Loucy (cell line): ENCODE data around the gene KRT35.

Experiments
- EZH2phosphoT487 ChIP-seq: fragments of 200-600 bp; IDR thresholded peaks from 2 replicates; pipeline ENCODE4 v1.6.1; 2018; ENCODE audit warnings: antibody characterized with exemption, mild to moderate bottlenecking, moderate library complexity, borderline replicate concordance
- TF ChIP-seq, protein P1 (sequence below): fragments of 200-600 bp; sonication (generic); conservative IDR thresholded peaks from 2 replicates; pipeline ENCODE4 v1.5.1; 2014; ENCODE audit warnings: mild to moderate bottlenecking, antibody characterized with exemption, low read length

DNA sequence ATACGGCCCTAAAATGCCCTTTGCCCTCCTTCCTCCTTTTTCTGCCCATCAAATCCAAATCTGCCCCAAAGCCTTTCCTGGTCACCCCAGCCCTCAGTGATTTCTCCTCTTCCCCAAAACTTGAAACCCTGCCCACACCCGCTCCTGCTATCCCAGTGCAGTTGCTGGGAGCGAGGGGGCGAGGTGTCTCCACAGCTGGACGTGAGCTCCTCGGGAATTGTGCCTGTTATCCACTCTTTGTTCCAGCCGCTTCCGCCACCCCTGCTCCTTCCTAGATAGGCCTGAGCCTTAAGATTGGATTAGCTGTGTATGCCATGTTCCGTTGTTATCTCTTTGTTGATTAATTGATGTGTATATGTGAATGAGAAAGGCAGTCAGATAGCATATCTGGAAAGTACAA, 2.6 kb upstream of the KRT35 start:
- TF ChIP-seq, protein P1, sequence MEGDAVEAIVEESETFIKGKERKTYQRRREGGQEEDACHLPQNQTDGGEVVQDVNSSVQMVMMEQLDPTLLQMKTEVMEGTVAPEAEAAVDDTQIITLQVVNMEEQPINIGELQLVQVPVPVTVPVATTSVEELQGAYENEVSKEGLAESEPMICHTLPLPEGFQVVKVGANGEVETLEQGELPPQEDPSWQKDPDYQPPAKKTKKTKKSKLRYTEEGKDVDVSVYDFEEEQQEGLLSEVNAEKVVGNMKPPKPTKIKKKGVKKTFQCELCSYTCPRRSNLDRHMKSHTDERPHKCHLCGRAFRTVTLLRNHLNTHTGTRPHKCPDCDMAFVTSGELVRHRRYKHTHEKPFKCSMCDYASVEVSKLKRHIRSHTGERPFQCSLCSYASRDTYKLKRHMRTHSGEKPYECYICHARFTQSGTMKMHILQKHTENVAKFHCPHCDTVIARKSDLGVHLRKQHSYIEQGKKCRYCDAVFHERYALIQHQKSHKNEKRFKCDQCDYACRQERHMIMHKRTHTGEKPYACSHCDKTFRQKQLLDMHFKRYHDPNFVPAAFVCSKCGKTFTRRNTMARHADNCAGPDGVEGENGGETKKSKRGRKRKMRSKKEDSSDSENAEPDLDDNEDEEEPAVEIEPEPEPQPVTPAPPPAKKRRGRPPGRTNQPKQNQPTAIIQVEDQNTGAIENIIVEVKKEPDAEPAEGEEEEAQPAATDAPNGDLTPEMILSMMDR = no peak
- no peak for TF ChIP-seq EZH2phosphoT487
